HCT116 (cell line): ENCODE data around the gene CHD1. TPM values are rescaled to one million over a fixed set of nuclear protein-coding genes. Genes with fewer than 3 reads are reported as not detected.

Source experiments
- ATAC-seq: fragments of 200-7000 bp; cut with Tn5 transposase; 2 replicates; pipeline ENCODE4 v1.9.1; 2020; ENCODE audit warnings: mild to moderate bottlenecking, moderate library complexity
- BruUV-seq: library from RNA; stranded (reverse); fragments of 400-500 nt; replicated peaks from 2 replicates; lab custom pipeline; 2021; lab: Mats Ljungman, UMichigan
- CTCF ChIA-PET: fragments of 300-600 bp; sonication (Branson Sonifier 250); formaldehyde crosslinking; loops from one replicate; lab custom pipeline; 2021; ENCODE audit warnings: antibody characterized with exemption; lab: Charles Lee
- POLR2A ChIA-PET: fragments of 300-600, 350-600 bp; sonication (Branson Sonifier 250); formaldehyde crosslinking; loops from one replicate; lab custom pipeline; 2021; ENCODE audit warnings: antibody characterized with exemption; lab: Charles Lee
- RAD21 ChIA-PET, 2 experiments: fragments of 300-600 bp; sonication (Branson Sonifier 250); formaldehyde crosslinking; loops; one replicate each; lab custom pipeline; 2023; ENCODE audit warnings: low total read pairs in 2 of 2; ENCODE audit not compliant: uncharacterized antibody in 2 of 2, unreplicated experiment in 2 of 2, low non-redundant PET in 1 of 2; lab: Charles Lee
- DNase-seq: peaks from one replicate; pipeline ENCODE4 v3.0.0-alpha.2; 2010; ENCODE audit warnings: low read depth, low spot score
- H2AFZ ChIP-seq: fragments of 200-600 bp; shearing (Covaris generic), sonication (generic); 2 replicates; pipeline ENCODE4 v1.6.1; 2017; ENCODE audit warnings: low read depth, mixed run types, mixed read lengths, antibody characterized with exemption, low read length; ENCODE audit not compliant: poor library complexity, severe bottlenecking
- H3K27ac ChIP-seq: 2 replicates; pipeline ENCODE4 v1.5.1; 2012; ENCODE audit warnings: low read depth, low read length
- H3K27me3 ChIP-seq: fragments of 200-600 bp; sonication (generic); 2 replicates; pipeline ENCODE4 v1.6.1; 2016; ENCODE audit warnings: mixed run types, low read length, mixed read lengths; ENCODE audit not compliant: insufficient read depth
- H3K36me3 ChIP-seq, 2 experiments: fragments of 200-500 bp in 1 of 2; fragments of 200-600 bp in 1 of 2; sonication (Bioruptor generic) in 1 of 2; sonication (generic) in 1 of 2; 2 replicates each; pipeline versions ENCODE4 v1.5.1 to v1.6.1; 2014 to 2016; ENCODE audit warnings: low read length in 2 of 2, inconsistent platforms in 1 of 2, mixed read lengths in 1 of 2, mixed run types in 1 of 2; ENCODE audit not compliant: insufficient read depth in 2 of 2, control insufficient read depth in 1 of 2
- H3K4me1 ChIP-seq, 2 experiments: fragments of 200-600 bp in 1 of 2; sonication (generic) in 1 of 2; 2 replicates each; pipeline versions ENCODE4 v1.5.1 to v1.6.1; 2012 to 2017; ENCODE audit warnings: low read length in 2 of 2, inconsistent platforms in 1 of 2, mild to moderate bottlenecking in 1 of 2, mixed read lengths in 1 of 2, mixed run types in 1 of 2, moderate library complexity in 1 of 2; ENCODE audit not compliant: insufficient read depth in 2 of 2, control insufficient read depth in 1 of 2
- H3K4me2 ChIP-seq: fragments of 200-600 bp; sonication (generic); 2 replicates; pipeline ENCODE4 v1.6.1; 2017; ENCODE audit warnings: mixed run types, low read length, mixed read lengths
- H3K4me3 ChIP-seq, 2 experiments: fragments of 200-600 bp in 1 of 2; sonication (generic) in 1 of 2; replicated peaks in 1 of 2; 2 replicates each; pipeline ENCODE4 v1.5.1; 2011 to 2016; ENCODE audit warnings: low read length in 2 of 2, control low read depth in 1 of 2, low read depth in 1 of 2, mild to moderate bottlenecking in 1 of 2, mixed read lengths in 1 of 2, mixed run types in 1 of 2
- H3K79me2 ChIP-seq: fragments of 200-600 bp; sonication (generic); 2 replicates; pipeline ENCODE4 v1.6.1; 2017; ENCODE audit warnings: mild to moderate bottlenecking, mixed run types, low read length, moderate library complexity, mixed read lengths; ENCODE audit not compliant: insufficient read depth
- H3K9ac ChIP-seq: fragments of 200-600 bp; sonication (generic); 2 replicates; pipeline ENCODE4 v1.6.1; 2016; ENCODE audit warnings: low read length, mixed read lengths
- H3K9me2 ChIP-seq: fragments of 200-600 bp; sonication (generic), shearing (Covaris generic); 2 replicates; pipeline ENCODE4 v1.6.1; 2017; ENCODE audit warnings: mixed run types, mild to moderate bottlenecking, moderate library complexity; ENCODE audit not compliant: insufficient read depth
- H3K9me3 ChIP-seq, 2 experiments: fragments of 200-500 bp in 1 of 2; fragments of 200-600 bp in 1 of 2; sonication (Bioruptor generic) in 1 of 2; sonication (generic) in 1 of 2; 2 replicates each; pipeline ENCODE4 v1.6.1; 2014 to 2017; ENCODE audit warnings: low read length in 2 of 2, mixed read lengths in 2 of 2, inconsistent platforms in 1 of 2, low read depth in 1 of 2, mild to moderate bottlenecking in 1 of 2, mixed run types in 1 of 2, moderate library complexity in 1 of 2; ENCODE audit not compliant: control insufficient read depth in 1 of 2, insufficient read depth in 1 of 2
- H4K20me1 ChIP-seq: fragments of 200-600 bp; sonication (generic), shearing (Covaris generic); 2 replicates; pipeline ENCODE4 v1.6.1; 2017; ENCODE audit warnings: mixed run types, mild to moderate bottlenecking, moderate library complexity; ENCODE audit not compliant: insufficient read depth
- CTCF ChIP-seq, 3 experiments: fragments of 200-600 bp in 1 of 3; sonication (generic) in 1 of 3; IDR thresholded peaks in 2 of 3; conservative IDR thresholded peaks in 1 of 3; 2 replicates each; pipeline ENCODE4 v1.5.1; 2012 to 2017; ENCODE audit warnings: low read depth in 2 of 3, low read length in 2 of 3, antibody characterized with exemption in 1 of 3, borderline replicate concordance in 1 of 3, control low read depth in 1 of 3, mild to moderate bottlenecking in 1 of 3, mixed read lengths in 1 of 3, mixed run types in 1 of 3, moderate library complexity in 1 of 3; ENCODE audit not compliant: insufficient read depth in 1 of 3
- EGR1 ChIP-seq: IDR thresholded peaks from 2 replicates; pipeline ENCODE4 v1.6.1; 2012; ENCODE audit warnings: low read depth
- ELF1 ChIP-seq: IDR thresholded peaks from 2 replicates; pipeline ENCODE4 v1.6.1; 2012; ENCODE audit warnings: low read depth, borderline replicate concordance
- EZH2 ChIP-seq: fragments of 200-600 bp; sonication (generic); IDR thresholded peaks from 2 replicates; pipeline ENCODE4 v1.6.1; 2017; ENCODE audit warnings: antibody characterized with exemption, mixed run types
- FOSL1 ChIP-seq: IDR thresholded peaks from 2 replicates; pipeline ENCODE4 v1.6.1; 2012; ENCODE audit warnings: low read depth
- POLR2A ChIP-seq: IDR thresholded peaks from 2 replicates; pipeline ENCODE4 v1.7.0; 2011; ENCODE audit warnings: borderline replicate concordance; ENCODE audit not compliant: insufficient read depth, insufficient read length; ENCODE audit errors: extremely low read depth
- POLR2AphosphoS5 ChIP-seq: IDR thresholded peaks from 2 replicates; pipeline ENCODE4 v1.6.1; 2011; ENCODE audit warnings: mild to moderate bottlenecking, low read depth, low read length, moderate library complexity
- RAD21 ChIP-seq: IDR thresholded peaks from 2 replicates; pipeline ENCODE4 v1.6.1; 2012; ENCODE audit warnings: low read depth, mild to moderate bottlenecking
- REST ChIP-seq: IDR thresholded peaks from 2 replicates; pipeline ENCODE4 v1.6.1; 2012; ENCODE audit warnings: low read depth
- SP1 ChIP-seq: IDR thresholded peaks from 2 replicates; pipeline ENCODE4 v1.6.1; 2012; ENCODE audit warnings: low read depth
- SRF ChIP-seq: IDR thresholded peaks from 2 replicates; pipeline ENCODE4 v1.6.1; 2012; ENCODE audit warnings: low read depth
- TCF7L2 ChIP-seq: IDR thresholded peaks from 2 replicates; pipeline ENCODE4 v1.7.0; 2011; ENCODE audit warnings: borderline replicate concordance, inconsistent platforms; ENCODE audit not compliant: insufficient read depth, insufficient read length; ENCODE audit errors: extremely low read depth
- ZNF274 ChIP-seq: fragments of 200-500 bp; sonication (Bioruptor generic); IDR thresholded peaks from 2 replicates; pipeline ENCODE4 v1.6.1; 2014; ENCODE audit warnings: mild to moderate bottlenecking, low read depth, low read length, inconsistent platforms
- intact Hi-C: fragments of 100-400 bp; cut with micrococcal nuclease; formaldehyde crosslinking; loops from 2 replicates; pipeline ENCODE4 v1.10.0; 2022
- total RNA-seq: library from RNA; stranded (reverse); gene quantifications from one replicate; pipeline ENCODE4 v1.2.1, GENCODE V29; 2021; ENCODE audit not compliant: unreplicated experiment
- TF ChIP-seq, protein P1 (sequence below): IDR thresholded peaks from 2 replicates; pipeline ENCODE4 v1.6.1; 2012
- TF ChIP-seq, protein P2 (sequence below): IDR thresholded peaks from 2 replicates; pipeline ENCODE4 v1.6.1; 2011; ENCODE audit warnings: mild to moderate bottlenecking, low read length, moderate library complexity; ENCODE audit not compliant: insufficient replicate concordance; ENCODE audit errors: extremely low read depth

CHD1 gene
- total RNA-seq, 1 experiment from 2014 or later = 43.9 TPM

DNA sequence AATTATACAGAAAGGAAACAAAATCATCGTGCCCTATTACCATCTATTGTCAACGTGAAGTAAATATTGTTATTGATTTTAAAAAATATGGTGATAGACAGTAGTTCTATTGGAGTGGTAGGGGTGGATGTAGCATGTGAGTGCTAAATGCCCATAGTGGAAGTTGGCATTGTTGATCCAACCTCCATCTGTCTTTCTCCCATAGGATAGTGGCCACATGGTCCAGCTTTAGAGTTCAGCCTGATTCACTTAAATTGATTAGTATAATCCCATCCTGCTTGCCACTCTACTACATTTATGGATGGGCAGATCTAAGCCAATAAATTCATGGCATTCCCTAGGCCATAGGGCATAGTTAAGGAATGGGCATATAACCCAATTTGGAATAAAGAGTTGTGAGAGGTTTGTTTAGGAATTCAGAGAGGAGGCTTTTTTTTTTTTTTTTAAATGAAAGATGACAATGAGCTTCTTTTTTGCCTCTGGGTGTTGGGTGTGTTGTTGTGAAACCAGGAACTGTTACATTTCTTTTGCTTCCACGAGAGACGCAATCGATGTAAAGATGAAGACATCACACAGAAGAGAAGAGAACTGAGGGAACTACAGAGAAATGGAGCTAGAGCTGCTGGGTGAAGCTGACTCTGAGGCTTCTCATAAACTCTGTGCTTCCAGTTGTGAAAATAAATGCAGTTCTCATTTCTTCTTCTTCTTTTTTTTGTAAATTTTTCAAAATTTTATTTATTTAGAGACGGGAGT, 12.5 kb upstream of the CHD1 start:
- CTCF ChIA-PET = no interaction called here
- Histone ChIP-seq H3K4me1 (no peaks in the 10 kb centered on the region), H3K4me2 (no peak overlapping the region), H3K4me3 (no peak overlapping the region), H3K27me3 (no peaks in the 10 kb centered on the region), H3K79me2 (no peaks in the 10 kb centered on the region), H3K9ac (no peak overlapping the region), H3K36me3 (no peaks in the 10 kb centered on the region), H3K27ac (no peak overlapping the region), H3K9me3 (no peaks in the 10 kb centered on the region), H3K9me2 (no peaks in the 10 kb centered on the region), H4K20me1 (no peaks in the 10 kb centered on the region), H2AFZ (no peak overlapping the region)
- BruUV-seq = no TSS peak
- TF ChIP-seq ZNF274 = no peak
- TF ChIP-seq POLR2AphosphoS5 = no peak
- no peak for TF ChIP-seq FOSL1
- TF ChIP-seq RAD21 = no peak
- no peak for TF ChIP-seq EZH2
- TF ChIP-seq TCF7L2 = no peak
- no peak for TF ChIP-seq SRF
- no peak for TF ChIP-seq SP1
- no peak for TF ChIP-seq EGR1
- TF ChIP-seq CTCF (IDR thresholded peaks at IDR 0.05 in 2 of 3, conservative IDR thresholded peaks at IDR 0.05 in 1 of 3; ENCODE audit: borderline replicate concordance in 1 of 3, insufficient read depth in 1 of 3, low read depth in 2 of 3, low read length in 2 of 3) = no peak
- TF ChIP-seq, protein P1, sequence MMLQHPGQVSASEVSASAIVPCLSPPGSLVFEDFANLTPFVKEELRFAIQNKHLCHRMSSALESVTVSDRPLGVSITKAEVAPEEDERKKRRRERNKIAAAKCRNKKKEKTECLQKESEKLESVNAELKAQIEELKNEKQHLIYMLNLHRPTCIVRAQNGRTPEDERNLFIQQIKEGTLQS = no peak
- TF ChIP-seq REST = no peak
- no peak for TF ChIP-seq POLR2A
- no peak for TF ChIP-seq ELF1
- TF ChIP-seq, protein P2, sequence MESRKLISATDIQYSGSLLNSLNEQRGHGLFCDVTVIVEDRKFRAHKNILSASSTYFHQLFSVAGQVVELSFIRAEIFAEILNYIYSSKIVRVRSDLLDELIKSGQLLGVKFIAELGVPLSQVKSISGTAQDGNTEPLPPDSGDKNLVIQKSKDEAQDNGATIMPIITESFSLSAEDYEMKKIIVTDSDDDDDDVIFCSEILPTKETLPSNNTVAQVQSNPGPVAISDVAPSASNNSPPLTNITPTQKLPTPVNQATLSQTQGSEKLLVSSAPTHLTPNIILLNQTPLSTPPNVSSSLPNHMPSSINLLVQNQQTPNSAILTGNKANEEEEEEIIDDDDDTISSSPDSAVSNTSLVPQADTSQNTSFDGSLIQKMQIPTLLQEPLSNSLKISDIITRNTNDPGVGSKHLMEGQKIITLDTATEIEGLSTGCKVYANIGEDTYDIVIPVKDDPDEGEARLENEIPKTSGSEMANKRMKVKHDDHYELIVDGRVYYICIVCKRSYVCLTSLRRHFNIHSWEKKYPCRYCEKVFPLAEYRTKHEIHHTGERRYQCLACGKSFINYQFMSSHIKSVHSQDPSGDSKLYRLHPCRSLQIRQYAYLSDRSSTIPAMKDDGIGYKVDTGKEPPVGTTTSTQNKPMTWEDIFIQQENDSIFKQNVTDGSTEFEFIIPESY = no peak
- POLR2A ChIA-PET = no interaction called here
- intact Hi-C loops = no loop called here
- RAD21 ChIA-PET = no interaction called here
- DNase-seq (no peak), ATAC-seq (no peak)
